GM12878 (cell line): ENCODE data around the gene WWOX. TPM values are rescaled to one million over a fixed set of nuclear protein-coding genes. Genes with fewer than 3 reads are reported as not detected.

Source experiments
- ATAC-seq: fragments of 200-7000 bp; cut with Tn5 transposase; 3 replicates; pipeline ENCODE4 v1.9.1; 2020; ENCODE audit warnings: mild to moderate bottlenecking, moderate library complexity
- BruUV-seq: library from RNA; stranded (reverse); fragments of 400-500 nt; replicated peaks from 2 replicates; lab custom pipeline; 2021; lab: Mats Ljungman, UMichigan
- CTCF ChIA-PET: fragments of 300-600 bp; sonication (Branson Sonifier 250); formaldehyde crosslinking; extraction: SDS; loops from one replicate; lab custom pipeline; 2021; ENCODE audit warnings: inconsistent platforms; lab: Yijun Ruan, JAX
- POLR2A ChIA-PET: fragments of 350-600 bp; formaldehyde crosslinking; extraction: SDS; loops from one replicate; lab custom pipeline; 2021; ENCODE audit warnings: inconsistent platforms; lab: Charles Lee
- RAD21 ChIA-PET: fragments of 300-600 bp; sonication (Branson Sonifier 250); formaldehyde crosslinking; loops from one replicate; lab custom pipeline; 2023; ENCODE audit warnings: antibody characterized with exemption; ENCODE audit not compliant: unreplicated experiment; lab: Charles Lee
- SMC1A ChIA-PET: fragments of 300-600 bp; sonication (Branson Sonifier 250); formaldehyde crosslinking; loops from one replicate; lab custom pipeline; 2023; ENCODE audit not compliant: unreplicated experiment, uncharacterized antibody; lab: Charles Lee
- DNase-seq: peaks from one replicate; pipeline ENCODE4 v3.0.0-alpha.2; 2011; ENCODE audit warnings: low read depth, low spot score
- FAIRE-seq: peaks from 3 replicates; lab custom pipeline; 2011; peaks lifted over from hg19 to GRCh38; lab: Jason Lieb, UNC
- H2AFZ ChIP-seq: 2 replicates; pipeline ENCODE4 v1.6.0; 2011; ENCODE audit warnings: low read depth, low read length, control low read depth; ENCODE audit not compliant: control insufficient read depth
- H3K27ac ChIP-seq: 2 replicates; pipeline ENCODE4 v1.5.1; 2011; ENCODE audit warnings: control low read depth; ENCODE audit not compliant: control insufficient read depth, insufficient read depth
- H3K27me3 ChIP-seq, 2 experiments: replicated peaks in 1 of 2; 2 replicates each; pipeline versions ENCODE4 v1.6.0 to v1.6.1; 2011; ENCODE audit warnings: low read length in 1 of 2; ENCODE audit not compliant: control insufficient read depth in 2 of 2, insufficient read depth in 2 of 2
- H3K36me3 ChIP-seq, 2 experiments: 2 replicates each; pipeline ENCODE4 v1.5.1; 2011; ENCODE audit warnings: low read length in 1 of 2; ENCODE audit not compliant: control insufficient read depth in 2 of 2, insufficient read depth in 2 of 2
- H3K4me1 ChIP-seq: 2 replicates; pipeline ENCODE4 v1.6.1; 2011; ENCODE audit warnings: mild to moderate bottlenecking, low read length, moderate library complexity, mixed read lengths; ENCODE audit not compliant: control insufficient read depth, insufficient read depth
- H3K4me2 ChIP-seq: 2 replicates; pipeline ENCODE4 v1.6.0; 2011; ENCODE audit warnings: control low read depth; ENCODE audit not compliant: control insufficient read depth, insufficient read depth
- H3K4me3 ChIP-seq: fragments of 200-600 bp; sonication (generic); 2 replicates; pipeline ENCODE4 v1.5.1; 2016
- H3K79me2 ChIP-seq: 2 replicates; pipeline ENCODE4 v1.6.0; 2011; ENCODE audit warnings: low read length; ENCODE audit not compliant: control insufficient read depth, insufficient read depth
- H3K9ac ChIP-seq: 2 replicates; pipeline ENCODE4 v1.8.0; 2011; ENCODE audit warnings: low read length, control low read depth, mixed read lengths; ENCODE audit not compliant: control insufficient read depth, insufficient read depth
- H3K9me3 ChIP-seq: replicated peaks from 3 replicates; pipeline ENCODE4 v1.5.1; 2011; ENCODE audit warnings: mild to moderate bottlenecking, low read length; ENCODE audit not compliant: control insufficient read depth, insufficient read depth
- H4K20me1 ChIP-seq: 2 replicates; pipeline ENCODE4 v1.6.0; 2011; ENCODE audit not compliant: control insufficient read depth, insufficient read depth
- FOXK2 ChIP-seq: fragments of 450-650 bp; IDR thresholded peaks from 2 replicates; pipeline ENCODE4 v1.6.1; 2017; ENCODE audit warnings: mild to moderate bottlenecking, moderate library complexity
- HDAC6 ChIP-seq: fragments of 200-600 bp; sonication (generic); IDR thresholded peaks from one replicate; pipeline ENCODE4 v1.8.0; 2017; ENCODE audit warnings: antibody characterized with exemption; ENCODE audit not compliant: unreplicated experiment
- MLLT1 ChIP-seq: fragments of 450-650 bp; IDR thresholded peaks from 2 replicates; pipeline ENCODE4 v1.6.1; 2016; ENCODE audit warnings: mild to moderate bottlenecking
- NFIC ChIP-seq: IDR thresholded peaks from 2 replicates; pipeline ENCODE4 v1.6.1; 2012; ENCODE audit warnings: low read depth, mild to moderate bottlenecking, inconsistent platforms, low read length, moderate library complexity
- WGBS: methylation state at CpG from one replicate; pipeline ENCODE4 v1.1.6; 2016; ENCODE audit warnings: low lambda C conversion rate; ENCODE audit not compliant: insufficient replicate concordance, insufficient coverage; ENCODE audit errors: missing lambda C conversion rate; 5-methylcytosine and 5-hydroxymethylcytosine counted together
- in situ Hi-C: fragments of 300-500 bp; cut with MboI; formaldehyde crosslinking; loops from 9 replicates; pipeline ENCODE4 v1.14.3; 2018; ENCODE audit warnings: mixed read lengths
- intact Hi-C: fragments of 100-400 bp; cut with micrococcal nuclease; formaldehyde crosslinking; loops from one replicate; pipeline ENCODE4 v1.14.2; 2022; ENCODE audit not compliant: unreplicated experiment
- polyA plus RNA-seq, 11 experiments: library from polyadenylated mRNA; depleted of rRNA in 4 of 11; unstranded in 6 of 11; stranded (reverse) in 5 of 11; fragments of >200 nt; fragmentation: Nextera tagmentation in 4 of 11; fragmentation: Illumina TruSeq in 1 of 11; extraction: Ambion mirVana in 4 of 11; extraction: Trizol in 1 of 11; gene quantifications; 1 replicate in 1 of 11; 2 replicates in 10 of 11; pipeline versions ENCODE4 v1.2.1 to v1.2.3, GENCODE V29; 2011 to 2016; ENCODE audit warnings: inconsistent platforms in 2 of 11, missing spikeins in 2 of 11, low read depth in 1 of 11
- total RNA-seq, 4 experiments: library from RNA; depleted of rRNA in 3 of 4; stranded (reverse); fragments of >200 nt in 3 of 4; fragmentation: Illumina TruSeq in 1 of 4; extraction: Trizol in 1 of 4; gene quantifications; 2 replicates each; pipeline versions ENCODE4 v1.2.1 to v1.2.3, GENCODE V29; 2013 to 2021
- TF ChIP-seq, protein P1 (sequence below): fragments of 450-650 bp; IDR thresholded peaks from 2 replicates; pipeline ENCODE4 v1.6.1; 2018; ENCODE audit warnings: mild to moderate bottlenecking, low read depth, moderate library complexity; ENCODE audit not compliant: partially characterized antibody

WWOX gene
- total and polyA plus RNA-seq, 10 of the 15 experiments (the other 5 are each of a cell fraction or from before 2014, with no cell fraction given) = 2.8 to 24.4 (median 17.8) TPM

GRCh38 chr16:78476615-78477014 lies 377.2 kb downstream of the WWOX start:
- TF ChIP-seq FOXK2 = no peak
- no peak for TF ChIP-seq MLLT1
- TF ChIP-seq NFIC = no peak
- no peak for TF ChIP-seq HDAC6
- TF ChIP-seq, protein P1, sequence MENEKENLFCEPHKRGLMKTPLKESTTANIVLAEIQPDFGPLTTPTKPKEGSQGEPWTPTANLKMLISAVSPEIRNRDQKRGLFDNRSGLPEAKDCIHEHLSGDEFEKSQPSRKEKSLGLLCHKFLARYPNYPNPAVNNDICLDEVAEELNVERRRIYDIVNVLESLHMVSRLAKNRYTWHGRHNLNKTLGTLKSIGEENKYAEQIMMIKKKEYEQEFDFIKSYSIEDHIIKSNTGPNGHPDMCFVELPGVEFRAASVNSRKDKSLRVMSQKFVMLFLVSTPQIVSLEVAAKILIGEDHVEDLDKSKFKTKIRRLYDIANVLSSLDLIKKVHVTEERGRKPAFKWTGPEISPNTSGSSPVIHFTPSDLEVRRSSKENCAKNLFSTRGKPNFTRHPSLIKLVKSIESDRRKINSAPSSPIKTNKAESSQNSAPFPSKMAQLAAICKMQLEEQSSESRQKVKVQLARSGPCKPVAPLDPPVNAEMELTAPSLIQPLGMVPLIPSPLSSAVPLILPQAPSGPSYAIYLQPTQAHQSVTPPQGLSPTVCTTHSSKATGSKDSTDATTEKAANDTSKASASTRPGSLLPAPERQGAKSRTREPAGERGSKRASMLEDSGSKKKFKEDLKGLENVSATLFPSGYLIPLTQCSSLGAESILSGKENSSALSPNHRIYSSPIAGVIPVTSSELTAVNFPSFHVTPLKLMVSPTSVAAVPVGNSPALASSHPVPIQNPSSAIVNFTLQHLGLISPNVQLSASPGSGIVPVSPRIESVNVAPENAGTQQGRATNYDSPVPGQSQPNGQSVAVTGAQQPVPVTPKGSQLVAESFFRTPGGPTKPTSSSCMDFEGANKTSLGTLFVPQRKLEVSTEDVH = no peak
- ChIA-PET CTCF (interaction anchor here (0.6 to 2.1 kb wide), 2 partner anchors 18 to 294 kb away, joined by 3 to 13 read pairs; no protein-coding TSS in a partner anchor), RAD21 (no interaction called here), SMC1A (no interaction called here), POLR2A (no interaction called here)
- Histone ChIP-seq H2AFZ (no peak overlapping the region), H3K9ac (no peak overlapping the region), H3K4me2 (no peak overlapping the region), H3K79me2 (no peaks in the 10 kb centered on the region), H4K20me1 (no peaks in the 10 kb centered on the region), H3K9me3 (no peaks in the 10 kb centered on the region), H3K4me3 (no peak overlapping the region), H3K27ac (no peak overlapping the region), H3K27me3 (no peaks in the 10 kb centered on the region), H3K4me1 (peaks cover 7% of the 10 kb centered on the region), H3K36me3 (no peaks in the 10 kb centered on the region)
- ATAC-seq (no peak), FAIRE-seq (no peak), DNase-seq (no peak)
- no TSS peak for BruUV-seq
- 52% methylated on average over 7 of the region's 7 CpGs for WGBS
- intact Hi-C loops (loop anchor here (10.0 kb wide), 1 partner anchor 488 kb away; no protein-coding TSS in a partner anchor), in situ Hi-C loops (no loop called here)
